H1 (cell line): ENCODE data around the gene TPD52L2. TPM values are rescaled to one million over a fixed set of nuclear protein-coding genes. Genes with fewer than 3 reads are reported as not detected.
A peak's percentile ranks its signal among the peaks of the same experiment; 100 is the strongest.

Experiments used
- CTCF ChIA-PET: fragments of 300-600 bp; sonication (Branson Sonifier 250); formaldehyde crosslinking; loops from one replicate; lab custom pipeline; 2021; ENCODE audit not compliant: partially characterized antibody; lab: Charles Lee
- POLR2A ChIA-PET: fragments of 300-600 bp; sonication (Branson Sonifier 250); formaldehyde crosslinking; loops from one replicate; lab custom pipeline; 2021; ENCODE audit warnings: inconsistent platforms; ENCODE audit not compliant: partially characterized antibody; lab: Charles Lee
- DNase-seq, 2 experiments: peaks; one replicate each; pipeline versions ENCODE4 v3.0.0 to v3.0.0-alpha.2; 2010 to 2022; ENCODE audit warnings: low spot score in 2 of 2, low read depth in 1 of 2, mixed read lengths in 1 of 2
- FAIRE-seq: peaks from 2 replicates; lab custom pipeline; 2011; peaks lifted over from hg19 to GRCh38; lab: Jason Lieb, UNC
- H2AFZ ChIP-seq: 2 replicates; pipeline ENCODE4 v1.8.1; 2012; ENCODE audit warnings: low read length, inconsistent platforms
- H2AK5ac ChIP-seq: 2 replicates; pipeline ENCODE4 v1.6.1; 2013; ENCODE audit warnings: low read depth, low read length
- H2BK120ac ChIP-seq: replicated peaks from 2 replicates; pipeline ENCODE3; 2013; ENCODE audit warnings: low read depth, low read length, inconsistent platforms
- H2BK12ac ChIP-seq: 2 replicates; pipeline ENCODE4 v1.6.1; 2013; ENCODE audit warnings: low read depth, low read length
- H2BK15ac ChIP-seq: 2 replicates; pipeline ENCODE4 v1.6.1; 2013; ENCODE audit warnings: low read length
- H2BK20ac ChIP-seq: 2 replicates; pipeline ENCODE4 v1.6.1; 2013; ENCODE audit warnings: low read length
- H2BK5ac ChIP-seq: 2 replicates; pipeline ENCODE4 v1.6.1; 2013; ENCODE audit warnings: low read depth, low read length
- H3K14ac ChIP-seq: 2 replicates; pipeline ENCODE4 v1.6.1; 2013; ENCODE audit warnings: inconsistent platforms; ENCODE audit not compliant: insufficient read length
- H3K18ac ChIP-seq: 2 replicates; pipeline ENCODE4 v1.6.1; 2013; ENCODE audit warnings: low read length; ENCODE audit errors: extremely low read depth
- H3K23ac ChIP-seq: 2 replicates; pipeline ENCODE4 v1.6.1; 2013; ENCODE audit warnings: inconsistent platforms; ENCODE audit not compliant: insufficient read length
- H3K23me2 ChIP-seq: 2 replicates; pipeline ENCODE4 v1.6.1; 2013; ENCODE audit warnings: low read depth, low read length
- H3K27ac ChIP-seq: 2 replicates; pipeline ENCODE4 v1.6.1; 2011; ENCODE audit warnings: low read depth, low read length, inconsistent platforms
- H3K27me3 ChIP-seq, 4 experiments: replicated peaks in 1 of 4; 1 replicate in 1 of 4; 2 replicates in 3 of 4; pipeline versions ENCODE4 v1.6.1 to v1.8.1; 2011 to 2013; ENCODE audit warnings: low read length in 3 of 4, mild to moderate bottlenecking in 3 of 4, inconsistent platforms in 2 of 4, mixed read lengths in 2 of 4, moderate library complexity in 1 of 4; ENCODE audit not compliant: control insufficient read depth in 3 of 4, insufficient read depth in 3 of 4; ENCODE audit errors: extremely low read depth in 1 of 4
- H3K36me3 ChIP-seq, 4 experiments: 2 replicates each; pipeline versions ENCODE4 v1.6.1 to v1.8.1; 2011 to 2013; ENCODE audit warnings: mild to moderate bottlenecking in 4 of 4, low read length in 3 of 4, moderate library complexity in 2 of 4, control low read depth in 1 of 4, inconsistent platforms in 1 of 4; ENCODE audit not compliant: insufficient read depth in 4 of 4, control insufficient read depth in 2 of 4
- H3K4ac ChIP-seq: replicated peaks from 2 replicates; pipeline ENCODE3; 2013; ENCODE audit warnings: low read length, low read depth, mixed read lengths, inconsistent platforms; ENCODE audit not compliant: insufficient read length
- H3K4me1 ChIP-seq, 4 experiments: replicated peaks in 1 of 4; 1 replicate in 1 of 4; 2 replicates in 3 of 4; pipeline versions ENCODE4 v1.6.1 to v1.8.1; 2011 to 2013; ENCODE audit warnings: low read length in 3 of 4, inconsistent platforms in 2 of 4, mixed read lengths in 1 of 4; ENCODE audit not compliant: insufficient read depth in 4 of 4, control insufficient read depth in 3 of 4
- H3K4me2 ChIP-seq, 2 experiments: 2 replicates each; pipeline versions ENCODE4 v1.6.1 to v1.8.1; 2011 to 2013; ENCODE audit warnings: low read depth in 2 of 2, low read length in 2 of 2, control low read depth in 1 of 2, inconsistent platforms in 1 of 2, mild to moderate bottlenecking in 1 of 2; ENCODE audit not compliant: insufficient read depth in 1 of 2
- H3K4me3 ChIP-seq, 4 experiments: fragments of 200-600, 300-600 bp in 1 of 4; sonication (generic), shearing (Covaris generic), sonication (Bioruptor Twin) in 1 of 4; 2 replicates each; pipeline versions ENCODE4 v1.5.1 to v1.8.1; 2011 to 2016; ENCODE audit warnings: low read length in 4 of 4, low read depth in 3 of 4, control low read depth in 2 of 4, inconsistent platforms in 2 of 4, mild to moderate bottlenecking in 2 of 4, mixed read lengths in 1 of 4, moderate library complexity in 1 of 4; ENCODE audit not compliant: insufficient read depth in 2 of 4; ENCODE audit errors: extremely low read depth in 1 of 4
- H3K56ac ChIP-seq: replicated peaks from 2 replicates; pipeline ENCODE3; 2013; ENCODE audit warnings: low read depth, mild to moderate bottlenecking, mixed read lengths, low read length, inconsistent platforms; ENCODE audit not compliant: insufficient read length
- H3K79me1 ChIP-seq: 2 replicates; pipeline ENCODE4 v1.6.1; 2013; ENCODE audit warnings: low read depth, low read length, control low read depth
- H3K79me2 ChIP-seq, 2 experiments: 2 replicates each; pipeline versions ENCODE4 v1.6.1 to v1.8.1; 2012 to 2013; ENCODE audit warnings: low read length in 2 of 2, mild to moderate bottlenecking in 2 of 2, inconsistent platforms in 1 of 2; ENCODE audit not compliant: insufficient read depth in 2 of 2, control insufficient read depth in 1 of 2
- H3K9ac ChIP-seq, 4 experiments: replicated peaks in 1 of 4; 1 replicate in 1 of 4; 2 replicates in 3 of 4; pipeline versions ENCODE4 v1.6.1 to v1.8.1; 2011 to 2013; ENCODE audit warnings: low read depth in 3 of 4, low read length in 3 of 4, control low read depth in 2 of 4, mild to moderate bottlenecking in 2 of 4, moderate library complexity in 2 of 4, inconsistent platforms in 1 of 4; ENCODE audit errors: extremely low read depth in 1 of 4
- H3K9me3 ChIP-seq, 2 experiments: 2 replicates each; pipeline versions ENCODE4 v1.6.1 to v1.8.1; 2012 to 2013; ENCODE audit warnings: mild to moderate bottlenecking in 2 of 2, moderate library complexity in 2 of 2, control low read depth in 1 of 2, inconsistent platforms in 1 of 2, low read depth in 1 of 2, low read length in 1 of 2, mixed read lengths in 1 of 2; ENCODE audit not compliant: insufficient read depth in 2 of 2
- H4K20me1 ChIP-seq, 2 experiments: replicated peaks in 1 of 2; 2 replicates each; pipeline versions ENCODE3 to v1.8.1; 2011 to 2013; ENCODE audit warnings: inconsistent platforms in 2 of 2, low read length in 2 of 2, mild to moderate bottlenecking in 1 of 2; ENCODE audit not compliant: insufficient read depth in 2 of 2, control insufficient read depth in 1 of 2
- H4K5ac ChIP-seq: 2 replicates; pipeline ENCODE4 v1.6.1; 2013; ENCODE audit warnings: low read length, low read depth, mixed read lengths, inconsistent platforms; ENCODE audit not compliant: insufficient read length
- H4K8ac ChIP-seq: 2 replicates; pipeline ENCODE4 v1.8.0; 2013; ENCODE audit warnings: mild to moderate bottlenecking, moderate library complexity, low read length, inconsistent platforms; ENCODE audit not compliant: insufficient read depth; ENCODE audit errors: extremely low read depth
- H4K91ac ChIP-seq: replicated peaks from 2 replicates; pipeline ENCODE3; 2013; ENCODE audit warnings: low read length, mixed read lengths, inconsistent platforms; ENCODE audit not compliant: insufficient read length
- ASH2L ChIP-seq: fragments of 200-600, 300-600 bp; sonication (generic); IDR thresholded peaks from one replicate; pipeline ENCODE4 v1.7.1; 2017; ENCODE audit warnings: low read length
- CBX8 ChIP-seq: fragments of 300-800, 300-1000 bp; sonication (generic); IDR thresholded peaks from 2 replicates; pipeline ENCODE4 v1.7.1; 2016; ENCODE audit warnings: low read depth, low read length, borderline replicate concordance
- GTF2F1 ChIP-seq: IDR thresholded peaks from 2 replicates; pipeline ENCODE4 v1.6.1; 2012; ENCODE audit warnings: low read depth, low read length, improper control_type of control experiment, borderline replicate concordance
- HDAC2 ChIP-seq, 2 experiments: fragments of 300-600 bp in 1 of 2; sonication (generic) in 1 of 2; IDR thresholded peaks; 2 replicates each; pipeline ENCODE4 v1.6.1; 2011 to 2012; ENCODE audit warnings: low read depth in 2 of 2, low read length in 2 of 2, mild to moderate bottlenecking in 2 of 2, moderate library complexity in 2 of 2, borderline replicate concordance in 1 of 2, inconsistent platforms in 1 of 2
- MAX ChIP-seq: IDR thresholded peaks from 2 replicates; pipeline ENCODE4 v1.6.1; 2012; ENCODE audit warnings: inconsistent platforms
- NANOG ChIP-seq: IDR thresholded peaks from 2 replicates; pipeline ENCODE4 v1.6.1; 2011; ENCODE audit warnings: low read length, low read depth, mild to moderate bottlenecking, inconsistent platforms; ENCODE audit not compliant: insufficient read depth, poor library complexity, severe bottlenecking
- POLR2A ChIP-seq, 2 experiments: IDR thresholded peaks; 1 replicate in 1 of 2; 2 replicates in 1 of 2; pipeline ENCODE4 v1.6.1; 2011; ENCODE audit warnings: low read depth in 2 of 2, low read length in 2 of 2, mild to moderate bottlenecking in 2 of 2; ENCODE audit errors: control extremely low read depth in 1 of 2
- POLR2AphosphoS5 ChIP-seq: IDR thresholded peaks from 2 replicates; pipeline ENCODE4 v1.6.1; 2011; ENCODE audit warnings: low read depth, low read length
- SUZ12 ChIP-seq: fragments of 200-600 bp; sonication (generic); IDR thresholded peaks from 2 replicates; pipeline ENCODE4 v1.6.1; 2012; ENCODE audit warnings: mild to moderate bottlenecking, inconsistent platforms, low read length, moderate library complexity, mixed read lengths
- WGBS, 2 experiments: shearing (Covaris generic) in 1 of 2; methylation state at CpG; one replicate each; pipeline versions ENCODE4 v1.1.6 to v1.1.7; 2013 to 2015; ENCODE audit warnings: low lambda C conversion rate in 2 of 2, mixed read lengths in 2 of 2, inconsistent platforms in 1 of 2, low coverage in 1 of 2, missing lambda C conversion rate in 1 of 2; ENCODE audit not compliant: insufficient replicate concordance in 2 of 2, insufficient coverage in 1 of 2, insufficient read length in 1 of 2; ENCODE audit errors: extremely low coverage in 1 of 2, missing lambda C conversion rate in 1 of 2; 5-methylcytosine and 5-hydroxymethylcytosine counted together
- polyA plus RNA-seq, 7 experiments: library from polyadenylated mRNA; depleted of rRNA in 3 of 7; stranded (reverse) in 5 of 7; unstranded in 2 of 7; fragments of >200 nt in 5 of 7; fragments of 200-250 nt in 2 of 7; gene quantifications; 1 replicate in 5 of 7; 2 replicates in 1 of 7; 4 replicates in 1 of 7; pipeline versions ENCODE4 v1.2.1 to v1.2.3, GENCODE V29; 2011 to 2013; ENCODE audit warnings: missing spikeins in 2 of 7, mixed read lengths in 2 of 7
- total RNA-seq: library from RNA; stranded (reverse); fragmentation: NEBNext Ultra II Directional; extraction: Animal tissue kit (Norgen Biotek cat#: 25700); gene quantifications from 2 replicates; pipeline ENCODE4 v1.2.1, GENCODE V29; 2021

Gene TPD52L2
- total and polyA plus RNA-seq, 2 of the 8 experiments (the other 6 are each of a cell fraction or from before 2014, with no cell fraction given), result 77.1 to 80.2 TPM

GRCh38 chr20:63860325-63861051, 4.6 kb upstream of the TPD52L2 start:
- Histone ChIP-seq H2AK5ac (no peak overlapping the region), H3K23me2 (peaks cover 8% of the 10 kb centered on the region; the same call in 1 of the 2 replicates), H3K9ac (no peak overlapping the region), H3K4me3 (no peak overlapping the region), H3K27ac (no peak overlapping the region), H3K79me1 (peaks cover 6% of the 10 kb centered on the region; the same call in 1 of the 2 replicates), H3K4me2 (no peak overlapping the region), H4K20me1 (peaks cover 0 to 4% of the 10 kb centered on the region in 2 experiments), H3K56ac (no peak overlapping the region), H3K27me3 (no peaks in the 10 kb centered on the region), H3K79me2 (peaks cover 0 to 8% of the 10 kb centered on the region in 2 experiments; a peak in 1 of 4 replicates), H3K14ac (no peak overlapping the region), H3K23ac (no peak overlapping the region), H2AFZ (no peak overlapping the region), H3K4ac (no peak overlapping the region), H2BK15ac (no peak overlapping the region), H2BK20ac (no peak overlapping the region), H4K8ac (peak overlapping the region; percentile 45; the same call in 1 of the 2 replicates), H2BK12ac (no peak overlapping the region), H2BK120ac (no peak overlapping the region), H2BK5ac (peak overlapping the region; percentile 66; the same call in 1 of the 2 replicates), H3K18ac (no peak overlapping the region), H4K5ac (no peak overlapping the region), H3K4me1 (peaks cover 7 to 34% (median 31%) of the 10 kb centered on the region in 4 experiments), H3K9me3 (no peaks in the 10 kb centered on the region), H4K91ac (no peak overlapping the region), H3K36me3 (peaks cover 0 to 17% (median 0%) of the 10 kb centered on the region in 4 experiments; a peak in 1 of 8 replicates)
- CTCF ChIA-PET, result interaction anchor here (1.0 to 3.6 kb wide), 6 partner anchors 13 to 87 kb away, joined by 3 to 14 read pairs (median 4); no protein-coding TSS in a partner anchor
- peak in 1 of 2 experiments; percentile 61 for DNase-seq
- WGBS, 2 experiments, result 65% methylated on average over 16 of the region's 17 CpGs; no CpG with 5 or more reads in 1 of the 2 experiments
- FAIRE-seq, result no peak
- POLR2A ChIA-PET, result interaction anchor here (0.6 to 5.9 kb wide), 2 partner anchors 13 to 226 kb away, joined by 3 to 52 read pairs; no protein-coding TSS in a partner anchor
- TF ChIP-seq GTF2F1 (no peak), POLR2A (IDR thresholded peaks at IDR 0.05; ENCODE audit: control extremely low read depth in 1 of 2, low read depth in 2 of 2, low read length in 2 of 2) (no peak), ASH2L (no peak), HDAC2 (IDR thresholded peaks at IDR 0.05; ENCODE audit: borderline replicate concordance in 1 of 2, low read depth in 2 of 2, low read length in 2 of 2) (no peak), SUZ12 (no peak), POLR2AphosphoS5 (no peak), NANOG (no peak), CBX8 (no peak), MAX (no peak)
